H9 (cell line): Measurements from ENCODE around the gene POU3F2. TPM values are rescaled to one million over a fixed set of nuclear protein-coding genes. Genes with fewer than 3 reads are reported as not detected.

Experiments
- DNase-seq: peaks from one replicate; pipeline ENCODE4 v3.0.0-alpha.2; 2017
- H2AFZ ChIP-seq: one replicate; pipeline ENCODE4 v1.6.1; 2013; ENCODE audit warnings: mild to moderate bottlenecking, low read length, control low read depth, moderate library complexity
- H2AK5ac ChIP-seq: 2 replicates; pipeline ENCODE4 v1.6.1; 2013; ENCODE audit warnings: low read length, control low read depth, mixed read lengths; ENCODE audit not compliant: insufficient read length
- H2BK120ac ChIP-seq: one replicate; pipeline ENCODE4 v1.6.1; 2013; ENCODE audit warnings: low read depth, mild to moderate bottlenecking, low read length, control low read depth, inconsistent platforms; ENCODE audit not compliant: poor library complexity, severe bottlenecking
- H2BK12ac ChIP-seq: 2 replicates; pipeline ENCODE4 v1.6.1; 2013; ENCODE audit warnings: low read length, control low read depth, mixed read lengths, low read depth; ENCODE audit not compliant: insufficient read length
- H2BK15ac ChIP-seq: 2 replicates; pipeline ENCODE4 v1.6.1; 2013; ENCODE audit warnings: low read depth, low read length, control low read depth
- H2BK20ac ChIP-seq: one replicate; pipeline ENCODE4 v1.6.1; 2013; ENCODE audit warnings: low read depth, mild to moderate bottlenecking, low read length, control low read depth, inconsistent platforms; ENCODE audit not compliant: poor library complexity, severe bottlenecking
- H2BK5ac ChIP-seq: 2 replicates; pipeline ENCODE4 v1.6.1; 2013; ENCODE audit warnings: low read length, control low read depth, mixed read lengths; ENCODE audit not compliant: insufficient read length
- H3K14ac ChIP-seq: 2 replicates; pipeline ENCODE4 v1.6.1; 2013; ENCODE audit warnings: low read length, control low read depth; ENCODE audit not compliant: insufficient read depth
- H3K18ac ChIP-seq: 2 replicates; pipeline ENCODE4 v1.6.1; 2013; ENCODE audit warnings: low read depth, mild to moderate bottlenecking, mixed read lengths, low read length, control low read depth; ENCODE audit not compliant: insufficient read length
- H3K23ac ChIP-seq: 2 replicates; pipeline ENCODE4 v1.6.1; 2013; ENCODE audit warnings: low read length, control low read depth, mixed read lengths, low read depth; ENCODE audit not compliant: insufficient read length
- H3K23me2 ChIP-seq: 2 replicates; pipeline ENCODE4 v1.6.1; 2013; ENCODE audit warnings: low read depth, mild to moderate bottlenecking, mixed read lengths, low read length, control low read depth; ENCODE audit not compliant: insufficient read length, poor library complexity, severe bottlenecking
- H3K27ac ChIP-seq: 2 replicates; pipeline ENCODE4 v1.5.1; 2013; ENCODE audit warnings: low read length, control low read depth, mixed read lengths, low read depth; ENCODE audit not compliant: insufficient read length
- H3K27me3 ChIP-seq: 2 replicates; pipeline ENCODE4 v1.6.1; 2013; ENCODE audit warnings: low read length, control low read depth, inconsistent platforms; ENCODE audit not compliant: insufficient read depth
- H3K4ac ChIP-seq: 2 replicates; pipeline ENCODE4 v1.6.1; 2013; ENCODE audit warnings: low read depth, mild to moderate bottlenecking, control low read depth, inconsistent platforms, low read length, moderate library complexity
- H3K4me1 ChIP-seq: 2 replicates; pipeline ENCODE4 v1.6.1; 2013; ENCODE audit warnings: low read length, control low read depth, inconsistent platforms; ENCODE audit not compliant: insufficient read depth
- H3K4me2 ChIP-seq: 2 replicates; pipeline ENCODE4 v1.6.1; 2013; ENCODE audit warnings: low read length, control low read depth, mixed read lengths; ENCODE audit not compliant: insufficient read length, insufficient read depth
- H3K56ac ChIP-seq: 2 replicates; pipeline ENCODE4 v1.6.1; 2013; ENCODE audit warnings: low read depth, mild to moderate bottlenecking, mixed read lengths, low read length, control low read depth; ENCODE audit not compliant: insufficient read length
- H3K79me1 ChIP-seq: 2 replicates; pipeline ENCODE4 v1.6.1; 2013; ENCODE audit warnings: low read depth, mild to moderate bottlenecking, moderate library complexity, low read length, control low read depth, inconsistent platforms; ENCODE audit not compliant: insufficient read depth, poor library complexity, severe bottlenecking
- H3K79me2 ChIP-seq: 2 replicates; pipeline ENCODE4 v1.6.1; 2013; ENCODE audit warnings: low read length, control low read depth, inconsistent platforms; ENCODE audit not compliant: insufficient read depth
- H3K9ac ChIP-seq: 2 replicates; pipeline ENCODE4 v1.6.1; 2013; ENCODE audit warnings: low read length, control low read depth, mixed read lengths; ENCODE audit not compliant: insufficient read length; ENCODE audit errors: extremely low read depth
- H3K9me3 ChIP-seq: one replicate; pipeline ENCODE4 v1.6.1; 2013; ENCODE audit warnings: low read depth, low read length, inconsistent platforms; ENCODE audit not compliant: control insufficient read depth
- H3T11ph ChIP-seq: one replicate; pipeline ENCODE4 v1.6.1; 2013; ENCODE audit warnings: mild to moderate bottlenecking, low read length, control low read depth, inconsistent platforms
- H4K20me1 ChIP-seq: one replicate; pipeline ENCODE4 v1.6.1; 2013; ENCODE audit not compliant: control insufficient read depth, insufficient read length, insufficient read depth
- H4K5ac ChIP-seq: 2 replicates; pipeline ENCODE4 v1.6.1; 2013; ENCODE audit warnings: low read depth, mild to moderate bottlenecking, mixed read lengths, low read length, control low read depth; ENCODE audit not compliant: insufficient read length
- H4K8ac ChIP-seq: replicated peaks from 2 replicates; pipeline ENCODE4 v1.6.1; 2013; ENCODE audit warnings: low read length, control low read depth, mixed read lengths, low read depth; ENCODE audit not compliant: insufficient read length
- H4K91ac ChIP-seq: 2 replicates; pipeline ENCODE4 v1.6.1; 2013; ENCODE audit warnings: low read depth, mild to moderate bottlenecking, moderate library complexity, mixed read lengths, low read length, control low read depth; ENCODE audit not compliant: insufficient read length
- H3K27ac Mint-ChIP-seq, 3 experiments: 2 replicates in 2 of 3; 3 replicates in 1 of 3; pipeline ENCODE4 v1.8.0; 2020 to 2021; ENCODE audit warnings: mixed read lengths in 3 of 3, mild to moderate bottlenecking in 1 of 3, moderate library complexity in 1 of 3
- H3K27me3 Mint-ChIP-seq: 2 replicates; pipeline ENCODE4 v1.8.0; 2021; ENCODE audit warnings: low read depth, mild to moderate bottlenecking, moderate library complexity, mixed read lengths
- H3K36me3 Mint-ChIP-seq, 3 experiments: 2 replicates in 2 of 3; 3 replicates in 1 of 3; pipeline ENCODE4 v1.8.0; 2020 to 2021; ENCODE audit warnings: low read depth in 3 of 3, mixed read lengths in 3 of 3; ENCODE audit not compliant: insufficient read depth in 1 of 3
- H3K4me1 Mint-ChIP-seq, 2 experiments: 2 replicates each; pipeline ENCODE4 v1.8.0; 2020; ENCODE audit warnings: mixed read lengths in 2 of 2
- H3K4me3 Mint-ChIP-seq, 2 experiments: 2 replicates in 1 of 2; 3 replicates in 1 of 2; pipeline ENCODE4 v1.8.0; 2020 to 2021; ENCODE audit warnings: mild to moderate bottlenecking in 2 of 2, mixed read lengths in 2 of 2, moderate library complexity in 1 of 2
- H3K9me3 Mint-ChIP-seq, 2 experiments: 2 replicates in 1 of 2; 3 replicates in 1 of 2; pipeline ENCODE4 v1.8.0; 2020; ENCODE audit warnings: mild to moderate bottlenecking in 2 of 2, mixed read lengths in 2 of 2, moderate library complexity in 1 of 2
- CTCF ChIP-seq: fragments of 200-600 bp; sonication (generic); conservative IDR thresholded peaks from 3 replicates; pipeline ENCODE4 v1.8.0; 2021; ENCODE audit warnings: antibody characterized with exemption, mild to moderate bottlenecking
- WGBS: extraction: QIAGEN DNeasy Blood & Tissue Kit; methylation state at CpG from one replicate; pipeline ENCODE4 v1.1.7; 2013; ENCODE audit warnings: missing lambda C conversion rate, low lambda C conversion rate, mixed read lengths; ENCODE audit not compliant: insufficient read length; ENCODE audit errors: extremely low coverage; 5-methylcytosine and 5-hydroxymethylcytosine counted together
- total RNA-seq: library from RNA; stranded (reverse); gene quantifications from 2 replicates; pipeline ENCODE4 v1.2.1, GENCODE V29; 2021

Gene POU3F2
- total RNA-seq, 1 experiment from 2014 or later = 0.09 TPM

GRCh38 chr6:98831057-98831958 is 3.1 kb upstream of the POU3F2 start:
- Histone ChIP-seq H3K27me3 (peaks cover 80% of the 10 kb centered on the region), H3K18ac (no peak overlapping the region), H3K4me1 (peaks cover 3% of the 10 kb centered on the region; the same call in 1 of the 2 replicates), H2BK5ac (no peak overlapping the region), H3K9ac (no peak overlapping the region), H2AFZ (no peak overlapping the region), H3K4ac (no peak overlapping the region), H3K14ac (no peak overlapping the region), H4K8ac (no peak overlapping the region), H2BK12ac (no peak overlapping the region), H2BK15ac (no peak overlapping the region), H3K23me2 (peaks cover 42% of the 10 kb centered on the region), H2BK20ac (no peak overlapping the region), H3K56ac (no peak overlapping the region), H3K9me3 (no peaks in the 10 kb centered on the region), H3K23ac (no peak overlapping the region), H3K79me2 (no peaks in the 10 kb centered on the region), H3T11ph (no peak overlapping the region), H4K5ac (no peak overlapping the region), H4K20me1 (no peaks in the 10 kb centered on the region), H3K4me2 (peak overlapping the region; percentile 75), H4K91ac (no peak overlapping the region), H3K27ac (no peak overlapping the region), H2BK120ac (no peak overlapping the region), H2AK5ac (no peak overlapping the region), H3K79me1 (no peaks in the 10 kb centered on the region)
- no CpG with 5 or more reads among the region's 58 CpGs for WGBS
- Mint-ChIP-seq H3K4me3 (peak overlapping the region; percentile 46 to 78), H3K27me3 (peaks cover 98% of the 10 kb centered on the region), H3K4me1 (peaks cover 48 to 58% of the 10 kb centered on the region in 2 experiments), H3K9me3 (peaks cover 0 to 7% of the 10 kb centered on the region in 2 experiments; a peak in 3 of 5 replicates), H3K36me3 (no peaks in the 10 kb centered on the region; a peak in 1 of 7 replicates), H3K27ac (no peak overlapping the region)
- TF ChIP-seq CTCF = no peak
- peak; percentile 60 for DNase-seq
